Prostate gland (tissue), 2 donors: Measurements from ENCODE around the gene CHST11. TPM values are rescaled to one million over a fixed set of nuclear protein-coding genes. Genes with fewer than 3 reads are reported as not detected.

Experiments used
- DNase-seq: peaks from one replicate; pipeline ENCODE4 v3.0.0-alpha.2; 2019; ENCODE audit warnings: low spot score
- H3K27ac ChIP-seq, 2 donors: fragments of 200-600 bp; sonication (generic); 2 replicates each; pipeline ENCODE4 v1.5.1; 2017 to 2019
- H3K27me3 ChIP-seq: fragments of 200-600 bp; sonication (generic); replicated peaks from 2 replicates; pipeline ENCODE4 v1.5.1; 2019; ENCODE audit not compliant: insufficient read depth
- H3K36me3 ChIP-seq, 2 donors: fragments of 200-600 bp; sonication (generic); 1 replicate in 1 of 2; 2 replicates in 1 of 2; pipeline versions ENCODE4 v1.5.1 to v1.8.1; 2017 to 2019
- H3K4me1 ChIP-seq: fragments of 200-600 bp; sonication (generic); replicated peaks from 2 replicates; pipeline ENCODE4 v1.5.1; 2019
- H3K4me3 ChIP-seq, 2 donors: fragments of 200-600 bp; sonication (generic); 2 replicates each; pipeline ENCODE4 v1.5.1; 2017 to 2019
- H3K9me3 ChIP-seq: fragments of 200-600 bp; sonication (generic); 2 replicates; pipeline ENCODE4 v1.5.1; 2017
- POLR2A ChIP-seq: fragments of 450-650 bp; IDR thresholded peaks from one replicate; pipeline ENCODE4 v1.6.1; 2016; ENCODE audit warnings: antibody characterized with exemption, mild to moderate bottlenecking
- POLR2AphosphoS5 ChIP-seq: sonication (generic); formaldehyde crosslinking; IDR thresholded peaks from one replicate; pipeline ENCODE4 v1.6.1; 2017; ENCODE audit warnings: antibody characterized with exemption
- WGBS: methylation state at CpG from one replicate; pipeline ENCODE4 v1.1.5; 2018; 5-methylcytosine and 5-hydroxymethylcytosine counted together
- intact Hi-C: fragments of 100-400 bp; cut with DNase I; formaldehyde crosslinking; loops from one replicate; pipeline ENCODE4 v1.14.2; 2022
- total RNA-seq, 2 donors: library from RNA; depleted of rRNA; stranded (reverse); fragments of >200 nt; gene quantifications; one replicate each; pipeline ENCODE4 v1.1.0, GENCODE V29; 2016
- TF ChIP-seq, protein P1 (sequence below), 4 experiments: fragments of 200-600 bp in 2 of 4; fragments of 450-650 bp in 2 of 4; sonication (generic) in 2 of 4; IDR thresholded peaks; 1 replicate in 3 of 4; 2 replicates in 1 of 4; pipeline ENCODE4 v1.5.1; 2016 to 2019; ENCODE audit warnings: antibody characterized with exemption in 4 of 4, mild to moderate bottlenecking in 2 of 4, moderate library complexity in 2 of 4

Gene CHST11
- total RNA-seq, 2 donors from 2014 or later: 10.4 to 25.4 TPM

DNA sequence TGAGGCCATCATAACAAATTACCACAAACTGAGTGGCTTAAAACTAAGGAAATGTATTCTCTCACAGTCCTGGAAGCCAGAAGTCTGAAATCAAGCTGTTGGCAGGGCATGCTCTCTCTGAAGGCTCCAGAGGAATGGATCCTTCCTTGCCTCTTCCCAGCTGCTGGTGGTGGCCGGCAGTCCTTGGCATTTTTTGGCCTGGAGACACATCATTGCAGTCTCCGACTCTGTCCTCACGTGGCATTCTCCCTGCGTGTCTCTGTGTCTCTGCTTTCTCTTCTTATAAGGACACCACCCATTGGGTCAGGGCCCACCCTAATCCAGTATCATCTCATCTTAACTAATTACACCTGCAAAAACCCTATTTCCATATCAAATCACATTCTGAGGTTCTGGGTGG lies 295.3 kb downstream of the CHST11 start:
- WGBS: 95% methylated on average over 4 of the region's 4 CpGs
- no peak overlapping the region for H3K4me3 ChIP-seq
- no peak for TF ChIP-seq POLR2A
- no peak for TF ChIP-seq POLR2AphosphoS5
- TF ChIP-seq, protein P1, sequence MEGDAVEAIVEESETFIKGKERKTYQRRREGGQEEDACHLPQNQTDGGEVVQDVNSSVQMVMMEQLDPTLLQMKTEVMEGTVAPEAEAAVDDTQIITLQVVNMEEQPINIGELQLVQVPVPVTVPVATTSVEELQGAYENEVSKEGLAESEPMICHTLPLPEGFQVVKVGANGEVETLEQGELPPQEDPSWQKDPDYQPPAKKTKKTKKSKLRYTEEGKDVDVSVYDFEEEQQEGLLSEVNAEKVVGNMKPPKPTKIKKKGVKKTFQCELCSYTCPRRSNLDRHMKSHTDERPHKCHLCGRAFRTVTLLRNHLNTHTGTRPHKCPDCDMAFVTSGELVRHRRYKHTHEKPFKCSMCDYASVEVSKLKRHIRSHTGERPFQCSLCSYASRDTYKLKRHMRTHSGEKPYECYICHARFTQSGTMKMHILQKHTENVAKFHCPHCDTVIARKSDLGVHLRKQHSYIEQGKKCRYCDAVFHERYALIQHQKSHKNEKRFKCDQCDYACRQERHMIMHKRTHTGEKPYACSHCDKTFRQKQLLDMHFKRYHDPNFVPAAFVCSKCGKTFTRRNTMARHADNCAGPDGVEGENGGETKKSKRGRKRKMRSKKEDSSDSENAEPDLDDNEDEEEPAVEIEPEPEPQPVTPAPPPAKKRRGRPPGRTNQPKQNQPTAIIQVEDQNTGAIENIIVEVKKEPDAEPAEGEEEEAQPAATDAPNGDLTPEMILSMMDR (IDR thresholded peaks at IDR 0.05): no peak
- no peak for DNase-seq
- H3K4me1 ChIP-seq: no peaks in the 10 kb centered on the region
- no peaks in the 10 kb centered on the region for H3K27me3 ChIP-seq
- no peak overlapping the region for H3K27ac ChIP-seq
- no peaks in the 10 kb centered on the region for H3K9me3 ChIP-seq
- no peaks in the 10 kb centered on the region for H3K36me3 ChIP-seq
- intact Hi-C loops: no loop called here

DNA sequence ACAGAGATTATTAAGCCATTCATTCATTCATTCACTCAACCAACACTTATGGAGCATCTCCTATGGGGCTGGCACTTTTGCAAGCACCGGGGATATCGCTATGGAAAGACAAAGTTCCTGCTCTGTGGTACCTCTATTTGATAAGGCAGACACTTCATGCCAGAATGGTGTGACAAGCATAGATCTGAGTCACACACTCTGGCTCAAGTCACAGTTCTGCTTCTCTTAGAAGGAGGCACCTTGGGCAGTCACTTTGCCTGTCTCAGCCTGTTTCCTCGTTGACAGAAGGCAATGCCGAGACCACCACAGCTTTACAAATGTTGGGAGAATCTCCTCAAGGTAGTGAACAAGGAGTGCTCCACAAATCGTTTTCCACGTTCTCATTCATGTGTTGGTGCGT lies 296.1 kb downstream of the CHST11 start:
- WGBS: 78% methylated on average over 7 of the region's 7 CpGs
- DNase-seq: no peak
- H3K36me3 ChIP-seq: no peaks in the 10 kb centered on the region
- H3K27me3 ChIP-seq: no peaks in the 10 kb centered on the region
- intact Hi-C loops: no loop called here
- no peaks in the 10 kb centered on the region for H3K9me3 ChIP-seq
- H3K27ac ChIP-seq: no peak overlapping the region
- H3K4me1 ChIP-seq: no peaks in the 10 kb centered on the region
- TF ChIP-seq POLR2A: no peak
- TF ChIP-seq, protein P1 (IDR thresholded peaks at IDR 0.05): no peak
- TF ChIP-seq POLR2AphosphoS5: no peak
- no peak overlapping the region for H3K4me3 ChIP-seq

DNA sequence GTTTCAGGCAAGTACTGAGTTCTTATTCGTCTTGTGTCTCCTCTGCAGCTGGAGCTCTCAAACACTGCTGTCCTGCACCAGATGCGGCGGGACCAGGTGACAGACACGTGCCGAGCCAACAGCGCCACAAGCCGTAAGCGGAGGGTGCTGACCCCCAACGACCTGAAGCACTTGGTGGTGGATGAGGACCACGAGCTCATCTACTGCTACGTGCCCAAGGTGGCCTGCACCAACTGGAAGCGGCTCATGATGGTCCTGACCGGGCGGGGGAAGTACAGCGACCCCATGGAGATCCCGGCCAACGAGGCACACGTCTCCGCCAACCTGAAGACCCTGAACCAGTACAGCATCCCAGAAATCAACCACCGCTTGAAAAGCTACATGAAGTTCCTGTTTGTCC lies 300.2 kb downstream of the CHST11 start:
- TF ChIP-seq POLR2AphosphoS5: no peak
- no peak for TF ChIP-seq POLR2A
- TF ChIP-seq, protein P1 (IDR thresholded peaks at IDR 0.05): no peak
- Histone ChIP-seq H3K4me3 (no peak overlapping the region), H3K27me3 (no peaks in the 10 kb centered on the region), H3K36me3 (no peaks in the 10 kb centered on the region), H3K9me3 (no peaks in the 10 kb centered on the region), H3K4me1 (no peaks in the 10 kb centered on the region), H3K27ac (no peak overlapping the region)
- intact Hi-C loops: no loop called here
- WGBS: 95% methylated on average over 12 of the region's 20 CpGs
- DNase-seq: no peak

DNA sequence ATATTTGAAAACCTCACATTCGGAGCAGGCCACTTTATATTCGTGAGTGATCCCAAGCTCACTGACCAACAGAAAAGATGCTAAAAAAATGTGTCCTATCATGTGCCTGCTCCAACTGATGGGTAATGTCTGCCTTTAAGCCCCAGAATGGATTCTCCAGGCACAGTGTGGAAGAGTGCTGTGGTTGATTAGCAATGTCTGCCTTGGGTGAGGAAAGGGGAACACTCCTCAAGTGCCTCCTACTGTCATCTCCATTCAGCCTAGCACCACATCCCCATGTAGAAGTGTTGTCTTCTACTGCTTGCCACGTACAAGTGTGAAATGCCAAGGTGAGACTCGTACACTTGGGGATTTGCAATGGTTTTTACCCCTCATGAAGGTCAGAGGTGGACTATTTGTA lies 302.0 kb downstream of the CHST11 start:
- H3K36me3 ChIP-seq: no peaks in the 10 kb centered on the region
- H3K27me3 ChIP-seq: no peaks in the 10 kb centered on the region
- TF ChIP-seq, protein P1 (IDR thresholded peaks at IDR 0.05): no peak
- TF ChIP-seq POLR2AphosphoS5: no peak
- TF ChIP-seq POLR2A: no peak
- 97% methylated on average over 4 of the region's 4 CpGs for WGBS
- intact Hi-C loops: no loop called here
- H3K4me1 ChIP-seq: no peaks in the 10 kb centered on the region
- no peak for DNase-seq
- H3K27ac ChIP-seq: no peak overlapping the region
- no peaks in the 10 kb centered on the region for H3K9me3 ChIP-seq
- no peak overlapping the region for H3K4me3 ChIP-seq

DNA sequence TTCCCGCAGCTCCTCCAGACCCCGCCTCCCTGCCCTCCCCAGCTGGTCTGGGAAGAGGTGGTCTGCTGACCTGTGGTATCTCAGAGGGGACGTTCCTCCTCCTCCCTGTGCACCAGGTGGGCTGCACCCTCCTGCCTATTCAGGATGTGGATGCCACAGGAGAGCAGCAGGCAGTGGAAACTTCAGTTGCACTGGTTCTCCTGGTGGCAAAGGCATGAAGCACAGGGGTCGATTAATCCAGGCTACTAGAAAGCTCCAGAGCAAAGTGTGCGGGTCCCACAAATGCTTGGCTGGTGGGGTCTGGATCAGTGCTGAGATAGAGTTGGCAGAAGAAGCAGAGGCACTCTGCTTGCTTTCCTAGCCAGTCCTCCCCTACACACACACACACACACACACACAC lies 304.3 kb downstream of the CHST11 start:
- intact Hi-C loops: no loop called here
- no peaks in the 10 kb centered on the region for H3K4me1 ChIP-seq
- H3K27ac ChIP-seq: no peak overlapping the region
- no peak overlapping the region for H3K4me3 ChIP-seq
- H3K36me3 ChIP-seq: no peaks in the 10 kb centered on the region
- no peaks in the 10 kb centered on the region for H3K27me3 ChIP-seq
- no peak for DNase-seq
- TF ChIP-seq POLR2AphosphoS5: no peak
- TF ChIP-seq POLR2A: no peak
- TF ChIP-seq, protein P1 (IDR thresholded peaks at IDR 0.05): no peak
- 71% methylated on average over 5 of the region's 5 CpGs for WGBS
- H3K9me3 ChIP-seq: no peaks in the 10 kb centered on the region
